CD14-positive monocyte (primary cell): Measurements from ENCODE around the gene RETSAT. TPM values are rescaled to one million over a fixed set of nuclear protein-coding genes. Genes with fewer than 3 reads are reported as not detected.

Experiments used
- DNase-seq, 3 donors: peaks; one replicate each; pipeline ENCODE4 v3.0.0-alpha.2; 2011 to 2022
- H2AFZ ChIP-seq: 2 replicates; pipeline ENCODE4 v1.6.0; 2012; ENCODE audit warnings: mild to moderate bottlenecking, low read depth, low read length, inconsistent platforms; ENCODE audit not compliant: insufficient read depth, poor library complexity, severe bottlenecking
- H3K27ac ChIP-seq, 2 donors: 1 replicate in 1 of 2; 2 replicates in 1 of 2; pipeline ENCODE4 v1.5.1; 2012 to 2013; ENCODE audit warnings: low read length in 2 of 2, control low read depth in 1 of 2, inconsistent platforms in 1 of 2, low read depth in 1 of 2, mild to moderate bottlenecking in 1 of 2
- H3K27me3 ChIP-seq, 2 donors: one replicate each; pipeline versions ENCODE4 v1.6.0 to v1.6.1; 2011 to 2013; ENCODE audit warnings: low read length in 2 of 2; ENCODE audit not compliant: control insufficient read depth in 2 of 2, insufficient read depth in 2 of 2
- H3K36me3 ChIP-seq, 2 donors: replicated peaks in 1 of 2; 1 replicate in 1 of 2; 2 replicates in 1 of 2; pipeline versions ENCODE4 v1.5.1 to v1.6.1; 2012 to 2013; ENCODE audit warnings: low read length in 2 of 2, control low read depth in 1 of 2, inconsistent platforms in 1 of 2, mild to moderate bottlenecking in 1 of 2; ENCODE audit not compliant: insufficient read depth in 2 of 2, control insufficient read depth in 1 of 2
- H3K4me1 ChIP-seq, 2 donors: 1 replicate in 1 of 2; 2 replicates in 1 of 2; pipeline versions ENCODE4 v1.5.1 to v1.6.1; 2012 to 2013; ENCODE audit warnings: low read length in 2 of 2, control low read depth in 1 of 2, inconsistent platforms in 1 of 2, mild to moderate bottlenecking in 1 of 2, moderate library complexity in 1 of 2; ENCODE audit not compliant: insufficient read depth in 2 of 2, control insufficient read depth in 1 of 2
- H3K4me2 ChIP-seq: replicated peaks from 2 replicates; pipeline ENCODE3; 2012; ENCODE audit warnings: low read length, moderate library complexity, mild to moderate bottlenecking; ENCODE audit not compliant: poor library complexity, severe bottlenecking; ENCODE audit errors: extremely low read depth
- H3K4me3 ChIP-seq, 3 experiments: fragments of 200-600 bp in 1 of 3; sonication (generic) in 1 of 3; replicated peaks in 1 of 3; 1 replicate in 2 of 3; 2 replicates in 1 of 3; pipeline ENCODE4 v1.5.1; 2011 to 2013; ENCODE audit warnings: low read length in 3 of 3, mild to moderate bottlenecking in 3 of 3, control low read depth in 2 of 3, low read depth in 2 of 3, inconsistent platforms in 1 of 3, moderate library complexity in 1 of 3
- H3K79me2 ChIP-seq: 2 replicates; pipeline ENCODE4 v1.6.0; 2012; ENCODE audit warnings: mild to moderate bottlenecking, control low read depth, inconsistent platforms, low read length, moderate library complexity; ENCODE audit not compliant: insufficient read depth
- H3K9ac ChIP-seq: 2 replicates; pipeline ENCODE4 v1.6.0; 2017; ENCODE audit warnings: low read length, mild to moderate bottlenecking; ENCODE audit not compliant: insufficient read depth, poor library complexity, severe bottlenecking
- H3K9me3 ChIP-seq, 2 donors: replicated peaks in 1 of 2; 1 replicate in 1 of 2; 2 replicates in 1 of 2; pipeline versions ENCODE4 v1.5.1 to v1.6.1; 2012 to 2013; ENCODE audit warnings: low read length in 2 of 2, control low read depth in 1 of 2; ENCODE audit not compliant: control insufficient read depth in 1 of 2, insufficient read depth in 1 of 2
- H4K20me1 ChIP-seq: 2 replicates; pipeline ENCODE4 v1.6.0; 2012; ENCODE audit warnings: mild to moderate bottlenecking, low read length, control low read depth, moderate library complexity; ENCODE audit not compliant: insufficient read depth
- H3K27ac Mint-ChIP-seq, 7 donors: one replicate each; pipeline ENCODE4 v1.8.0; 2020; ENCODE audit warnings: mild to moderate bottlenecking in 7 of 7, mixed read lengths in 7 of 7, moderate library complexity in 6 of 7, inconsistent platforms in 2 of 7
- H3K27me3 Mint-ChIP-seq, 3 donors: one replicate each; pipeline ENCODE4 v1.8.0; 2021 to 2022; ENCODE audit warnings: low read depth in 3 of 3, mild to moderate bottlenecking in 3 of 3, mixed read lengths in 3 of 3, moderate library complexity in 3 of 3, inconsistent platforms in 1 of 3
- H3K36me3 Mint-ChIP-seq, 2 donors: one replicate each; pipeline ENCODE4 v1.8.0; 2020; ENCODE audit warnings: mixed read lengths in 2 of 2, inconsistent platforms in 1 of 2, mild to moderate bottlenecking in 1 of 2
- H3K4me1 Mint-ChIP-seq: one replicate; pipeline ENCODE4 v1.8.0; 2020; ENCODE audit warnings: mild to moderate bottlenecking, mixed read lengths
- H3K4me3 Mint-ChIP-seq, 2 donors: one replicate each; pipeline ENCODE4 v1.8.0; 2020; ENCODE audit warnings: mild to moderate bottlenecking in 2 of 2, mixed read lengths in 2 of 2, moderate library complexity in 1 of 2
- H3K9me3 Mint-ChIP-seq, 7 donors: one replicate each; pipeline ENCODE4 v1.8.0; 2020 to 2022; ENCODE audit warnings: mixed read lengths in 7 of 7, mild to moderate bottlenecking in 6 of 7, moderate library complexity in 6 of 7, inconsistent platforms in 2 of 7
- CTCF ChIP-seq: fragments of 200-600 bp; IDR thresholded peaks from one replicate; pipeline ENCODE4 v1.8.0; 2022; ENCODE audit warnings: antibody characterized with exemption, mild to moderate bottlenecking
- WGBS: methylation state at CpG from one replicate; pipeline ENCODE4 v1.1.5; 2013; ENCODE audit warnings: missing lambda C conversion rate; ENCODE audit not compliant: insufficient coverage; 5-methylcytosine and 5-hydroxymethylcytosine counted together
- intact Hi-C, 2 donors: fragments of 100-400 bp; cut with micrococcal nuclease; formaldehyde crosslinking; loops; one replicate each; pipeline versions ENCODE4 v1.15.0 to v1.15.1; 2023
- polyA plus RNA-seq, 3 donors: library from polyadenylated mRNA; depleted of rRNA in 1 of 3; unstranded in 2 of 3; stranded (reverse) in 1 of 3; fragments of 300-500 nt in 2 of 3; fragments of >200 nt in 1 of 3; fragmentation: Illumina TruSeq in 2 of 3; gene quantifications; 1 replicate in 2 of 3; 2 replicates in 1 of 3; pipeline ENCODE4 v1.2.3, GENCODE V29; 2012 to 2021

Gene RETSAT
- polyA plus RNA-seq, 3 donors, result 12.4 to 15.8 (median 15.0) TPM

- no peak overlapping the region for H3K27ac Mint-ChIP-seq
- Histone ChIP-seq H4K20me1 (peaks cover 23% of the 10 kb centered on the region), H3K36me3 (peaks cover 6 to 7% of the 10 kb centered on the region in 2 donors), H3K9me3 (no peaks in the 10 kb centered on the region), H3K4me3 (no peak overlapping the region), H3K79me2 (peaks cover 46% of the 10 kb centered on the region), H3K4me1 (peaks cover 34 to 41% of the 10 kb centered on the region in 2 donors), H3K9ac (no peak overlapping the region), H3K27me3 (no peaks in the 10 kb centered on the region), H3K27ac (no peak overlapping the region), H3K4me2 (no peak overlapping the region), H2AFZ (peak overlapping the region; percentile 88)
- peaks cover 0 to 6% (median 2%) of the 10 kb centered on the region in 7 donors for H3K9me3 Mint-ChIP-seq
- peak overlapping the region in 1 of 2 donors; percentile 9 for H3K4me3 Mint-ChIP-seq
- H3K27me3 Mint-ChIP-seq, result peaks cover 0 to 3% (median 2%) of the 10 kb centered on the region in 3 donors
- no peak for DNase-seq
- peaks cover 10 to 14% of the 10 kb centered on the region in 2 donors for H3K36me3 Mint-ChIP-seq
- H3K4me1 Mint-ChIP-seq, result peaks cover 34% of the 10 kb centered on the region
- TF ChIP-seq CTCF, result no peak
- intact Hi-C loops, result loop anchor here in 1 of 2 donors (10.0 kb wide), 1 partner anchor 76 kb away; no protein-coding TSS in a partner anchor
Observed at GRCh38 chr2:85329181-85329651, 25.1 kb downstream of the RETSAT start.

GRCh38 chr2:85327822-85328617 is 26.3 kb downstream of the RETSAT start, which contains the start of gene TGOLN2:
TGOLN2 (minus strand) TSS chr2:85327989; CDS start chr2:85327962, 27 bp downstream.
- intact Hi-C loops, result loop anchor here in 1 of 2 donors (2.0 to 10.0 kb wide), 2 partner anchors 27 to 77 kb away; partner anchors contain the start of genes ELMOD3 and RETSAT
- WGBS, result under 1% methylated on average over 56 of the region's 57 CpGs

More at GRCh38 chr2:85327822-85328617, 26.3 kb downstream of the RETSAT start, which contains the start of gene TGOLN2:
- H3K9me3 ChIP-seq, result no peaks in the 10 kb centered on the region
- H3K36me3 ChIP-seq, result peaks cover 16 to 19% of the 10 kb centered on the region in 2 donors
- peak within 1 kb of the TSS; percentile 98 to 100 for H3K4me3 Mint-ChIP-seq
- TF ChIP-seq CTCF, result no peak
- H3K27me3 ChIP-seq, result no peaks in the 10 kb centered on the region
- H4K20me1 ChIP-seq, result peaks cover 35% of the 10 kb centered on the region
- H3K4me2 ChIP-seq, result peak within 1 kb of the TSS; percentile 94
- peak within 1 kb of the TSS; percentile 97 to 100 (median 100) for H3K27ac Mint-ChIP-seq
- H3K4me3 ChIP-seq, result peak within 1 kb of the TSS; percentile 52 to 97 (median 72)
- peaks cover 0 to 2% (median 0%) of the 10 kb centered on the region in 3 donors for H3K27me3 Mint-ChIP-seq
- DNase-seq, result peak; percentile 89 to 92 (median 91)
- H3K27ac ChIP-seq, result peak within 1 kb of the TSS; percentile 98 to 99
- peaks cover 58% of the 10 kb centered on the region for H3K79me2 ChIP-seq
- peaks cover 46 to 53% of the 10 kb centered on the region in 2 donors for H3K4me1 ChIP-seq
- H3K9ac ChIP-seq, result peak within 1 kb of the TSS; percentile 91
- no peaks in the 10 kb centered on the region for H3K9me3 Mint-ChIP-seq
- peak within 1 kb of the TSS; percentile 88 for H2AFZ ChIP-seq
- H3K36me3 Mint-ChIP-seq, result peaks cover 21 to 26% of the 10 kb centered on the region in 2 donors
- peaks cover 46% of the 10 kb centered on the region for H3K4me1 Mint-ChIP-seq
